Measurements from ENCODE around the gene CCDC182.

The CCDC182 gene

GRCh38 chr17:57699751-57700219 is 45.3 kb downstream of the CCDC182 start:
- no peaks in the 10 kb centered on the region for H3K79me2 ChIP-seq (ENCODE audit: insufficient read depth, low read depth)
- no peak overlapping the region for H3K27ac ChIP-seq
- H3K4me3 ChIP-seq (IDR thresholded peaks at IDR 0.05; ENCODE audit: insufficient read depth, low read depth, low read length), result no peak overlapping the region
- no peak overlapping the region for H3K9ac ChIP-seq
- no peak overlapping the region for H2AFZ ChIP-seq (ENCODE audit: low read depth)
- no peak overlapping the region for H3K4me2 ChIP-seq
- TF ChIP-seq, protein P1, sequence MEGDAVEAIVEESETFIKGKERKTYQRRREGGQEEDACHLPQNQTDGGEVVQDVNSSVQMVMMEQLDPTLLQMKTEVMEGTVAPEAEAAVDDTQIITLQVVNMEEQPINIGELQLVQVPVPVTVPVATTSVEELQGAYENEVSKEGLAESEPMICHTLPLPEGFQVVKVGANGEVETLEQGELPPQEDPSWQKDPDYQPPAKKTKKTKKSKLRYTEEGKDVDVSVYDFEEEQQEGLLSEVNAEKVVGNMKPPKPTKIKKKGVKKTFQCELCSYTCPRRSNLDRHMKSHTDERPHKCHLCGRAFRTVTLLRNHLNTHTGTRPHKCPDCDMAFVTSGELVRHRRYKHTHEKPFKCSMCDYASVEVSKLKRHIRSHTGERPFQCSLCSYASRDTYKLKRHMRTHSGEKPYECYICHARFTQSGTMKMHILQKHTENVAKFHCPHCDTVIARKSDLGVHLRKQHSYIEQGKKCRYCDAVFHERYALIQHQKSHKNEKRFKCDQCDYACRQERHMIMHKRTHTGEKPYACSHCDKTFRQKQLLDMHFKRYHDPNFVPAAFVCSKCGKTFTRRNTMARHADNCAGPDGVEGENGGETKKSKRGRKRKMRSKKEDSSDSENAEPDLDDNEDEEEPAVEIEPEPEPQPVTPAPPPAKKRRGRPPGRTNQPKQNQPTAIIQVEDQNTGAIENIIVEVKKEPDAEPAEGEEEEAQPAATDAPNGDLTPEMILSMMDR (conservative IDR thresholded peaks at IDR 0.05; ENCODE audit: low read depth, low read length), result no peak
- H4K20me1 ChIP-seq (ENCODE audit: insufficient read depth), result no peaks in the 10 kb centered on the region
- no peaks in the 10 kb centered on the region for H3K36me3 ChIP-seq (ENCODE audit: insufficient read depth)
- no peaks in the 10 kb centered on the region for H3K27me3 ChIP-seq (ENCODE audit: insufficient read depth, low read depth)
- no peaks in the 10 kb centered on the region for H3K4me1 ChIP-seq (ENCODE audit: low read depth, poor library complexity, severe bottlenecking)

- Histone ChIP-seq H3K79me2 (ENCODE audit: insufficient read depth, low read depth) (no peaks in the 10 kb centered on the region), H3K4me1 (ENCODE audit: low read depth, poor library complexity, severe bottlenecking) (no peaks in the 10 kb centered on the region), H3K4me2 (no peak overlapping the region), H3K4me3 (IDR thresholded peaks at IDR 0.05; ENCODE audit: insufficient read depth, low read depth, low read length) (no peak overlapping the region), H3K9ac (no peak overlapping the region), H2AFZ (ENCODE audit: low read depth) (no peak overlapping the region), H3K27ac (no peak overlapping the region), H3K27me3 (ENCODE audit: insufficient read depth, low read depth) (no peaks in the 10 kb centered on the region), H4K20me1 (ENCODE audit: insufficient read depth) (no peaks in the 10 kb centered on the region), H3K36me3 (ENCODE audit: insufficient read depth) (no peaks in the 10 kb centered on the region)
- TF ChIP-seq, protein P1 (conservative IDR thresholded peaks at IDR 0.05; ENCODE audit: low read depth, low read length), result no peak
These were observed 47.0 kb downstream of the CCDC182 start for GRCh38 chr17:57697891-57698711.

- Histone ChIP-seq H3K36me3 (ENCODE audit: insufficient read depth) (no peaks in the 10 kb centered on the region), H3K79me2 (ENCODE audit: insufficient read depth, low read depth) (no peaks in the 10 kb centered on the region), H2AFZ (ENCODE audit: low read depth) (no peak overlapping the region), H3K27ac (no peak overlapping the region), H3K4me2 (no peak overlapping the region), H3K27me3 (ENCODE audit: insufficient read depth, low read depth) (no peaks in the 10 kb centered on the region), H4K20me1 (ENCODE audit: insufficient read depth) (no peaks in the 10 kb centered on the region), H3K4me3 (IDR thresholded peaks at IDR 0.05; ENCODE audit: insufficient read depth, low read depth, low read length) (no peak overlapping the region), H3K9ac (no peak overlapping the region), H3K4me1 (ENCODE audit: low read depth, poor library complexity, severe bottlenecking) (peaks cover 7% of the 10 kb centered on the region)
- TF ChIP-seq, protein P1 (conservative IDR thresholded peaks at IDR 0.05; ENCODE audit: low read depth, low read length), result no peak
These were observed 47.9 kb downstream of the CCDC182 start for GRCh38 chr17:57697197-57697596.

DNA sequence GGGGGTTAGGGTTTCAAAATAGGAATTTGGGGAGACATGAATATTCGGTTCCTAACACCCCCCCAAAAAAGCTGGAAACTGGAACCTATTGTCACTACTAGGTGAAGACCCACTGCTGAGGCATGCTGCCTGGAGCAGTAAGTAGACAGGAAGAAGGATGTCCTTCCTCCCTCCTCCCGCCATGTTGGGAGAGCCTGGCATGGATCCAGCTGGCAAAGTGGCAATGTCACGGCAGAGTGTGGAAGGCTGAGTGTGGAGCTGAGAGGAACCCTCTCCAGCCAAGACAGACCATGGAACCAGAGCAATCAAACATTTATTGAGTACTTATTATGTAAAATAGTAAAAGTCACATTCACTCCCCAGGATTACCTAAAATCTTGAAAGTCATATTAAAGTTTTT is 49.0 kb downstream of the CCDC182 start:
- Histone ChIP-seq H3K27me3 (ENCODE audit: insufficient read depth, low read depth) (no peaks in the 10 kb centered on the region), H3K4me1 (ENCODE audit: low read depth, poor library complexity, severe bottlenecking) (peaks cover 7% of the 10 kb centered on the region), H3K9ac (no peak overlapping the region), H3K4me3 (IDR thresholded peaks at IDR 0.05; ENCODE audit: insufficient read depth, low read depth, low read length) (no peak overlapping the region), H3K36me3 (ENCODE audit: insufficient read depth) (no peaks in the 10 kb centered on the region), H3K27ac (no peak overlapping the region), H2AFZ (ENCODE audit: low read depth) (no peak overlapping the region), H3K79me2 (ENCODE audit: insufficient read depth, low read depth) (no peaks in the 10 kb centered on the region), H3K4me2 (no peak overlapping the region), H4K20me1 (ENCODE audit: insufficient read depth) (no peaks in the 10 kb centered on the region)
- TF ChIP-seq, protein P1 (conservative IDR thresholded peaks at IDR 0.05; ENCODE audit: low read depth, low read length), result no peak

All from KMS-11 (cell line).